NOMO-1 (cell line): ENCODE data around the gene CTDP1.

Source experiments
- DNase-seq, 2 experiments: peaks; one replicate each; lab custom pipeline; 2025; ENCODE audit not compliant: unreplicated experiment in 2 of 2; lab: John Stamatoyannopoulos, UW

CTDP1 gene

GRCh38 chr18:79679552-79680099, at the start of gene CTDP1:
Gene CTDP1, plus strand, starts transcription at chr18:79679803. Its CDS starts 145 bp downstream, at chr18:79679948.
- DNase-seq, result peak; percentile 80 to 82

GRCh38 chr18:79630281-79631095, 49.1 kb upstream of the CTDP1 start:
- DNase-seq, result no peak

GRCh38 chr18:79631096-79631507, 48.5 kb upstream of the CTDP1 start:
- no peak for DNase-seq

- no peak for DNase-seq
These were observed 47.7 kb upstream of the CTDP1 start for GRCh38 chr18:79631761-79632446.

GRCh38 chr18:79632765-79633164, 46.8 kb upstream of the CTDP1 start:
- DNase-seq, result no peak

- DNase-seq, result no peak
These were observed 45.4 kb upstream of the CTDP1 start for GRCh38 chr18:79634186-79634585.

- DNase-seq, result no peak
These were observed 44.8 kb upstream of the CTDP1 start for GRCh38 chr18:79634593-79635426.

GRCh38 chr18:79635427-79635726, 44.2 kb upstream of the CTDP1 start:
- DNase-seq, result no peak

GRCh38 chr18:79637181-79637920, 42.3 kb upstream of the CTDP1 start:
- no peak for DNase-seq

- no peak for DNase-seq
These were observed 41.4 kb upstream of the CTDP1 start for GRCh38 chr18:79637921-79638909.

- DNase-seq, result peak in 1 of 2 experiments; percentile 20
These were observed 40.4 kb upstream of the CTDP1 start for GRCh38 chr18:79639072-79639829.

GRCh38 chr18:79640064-79640672, 39.4 kb upstream of the CTDP1 start:
- DNase-seq, result no peak

- no peak for DNase-seq
These were observed 38.7 kb upstream of the CTDP1 start for GRCh38 chr18:79640875-79641274.

- DNase-seq, result no peak
These were observed 37.7 kb upstream of the CTDP1 start for GRCh38 chr18:79641722-79642497.

GRCh38 chr18:79642626-79643025, 37.0 kb upstream of the CTDP1 start:
- DNase-seq, result peak; percentile 70 to 85

- peak; percentile 48 to 65 for DNase-seq
These were observed 36.3 kb upstream of the CTDP1 start for GRCh38 chr18:79643054-79643984.
